Central memory CD4-positive, alpha-beta T cell (primary cell): ENCODE data around the gene HPN.
"Not testable (repeated sequence)": the region's sequence is repeated elsewhere in the genome, so short reads cannot be mapped to it uniquely, and the experiment has no call there.

Experiments
- DNase-seq: peaks from one replicate; pipeline ENCODE4 v3.0.0; 2022
- total RNA-seq, 3 experiments: gene quantifications; one replicate each; lab custom pipeline; 2026; lab: John Stamatoyannopoulos, UW

Gene HPN
- total RNA-seq = 0 to 0.19 (median 0.05) reads per million in 3 experiments

DNA sequence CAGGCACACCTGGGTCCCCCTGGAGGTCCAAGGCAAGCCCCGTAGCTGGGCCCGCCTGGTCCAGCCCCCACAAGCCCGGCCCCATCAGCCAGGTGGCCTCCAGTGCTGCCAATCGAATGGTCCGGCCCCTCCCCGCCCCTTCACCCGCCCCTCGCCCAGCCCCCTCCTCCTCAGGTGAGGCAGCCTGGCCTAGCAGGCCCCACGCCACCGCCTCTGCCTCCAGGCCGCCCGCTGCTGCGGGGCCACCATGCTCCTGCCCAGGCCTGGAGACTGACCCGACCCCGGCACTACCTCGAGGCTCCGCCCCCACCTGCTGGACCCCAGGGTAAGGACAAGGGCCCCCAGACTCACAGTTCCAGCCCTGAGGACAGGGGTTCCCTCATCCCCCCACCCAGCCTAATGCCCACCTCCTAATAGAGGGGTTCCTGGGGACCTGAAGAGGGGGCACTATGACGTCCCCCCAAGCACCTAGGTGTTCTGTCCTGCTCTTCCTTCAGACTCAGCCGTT is at the start of gene HPN:
HPN (plus strand) TSS at position 174 of the 508 bp plus-strand sequence. CDS start 786 bp downstream, outside the sequence.
- no peak for DNase-seq

DNA sequence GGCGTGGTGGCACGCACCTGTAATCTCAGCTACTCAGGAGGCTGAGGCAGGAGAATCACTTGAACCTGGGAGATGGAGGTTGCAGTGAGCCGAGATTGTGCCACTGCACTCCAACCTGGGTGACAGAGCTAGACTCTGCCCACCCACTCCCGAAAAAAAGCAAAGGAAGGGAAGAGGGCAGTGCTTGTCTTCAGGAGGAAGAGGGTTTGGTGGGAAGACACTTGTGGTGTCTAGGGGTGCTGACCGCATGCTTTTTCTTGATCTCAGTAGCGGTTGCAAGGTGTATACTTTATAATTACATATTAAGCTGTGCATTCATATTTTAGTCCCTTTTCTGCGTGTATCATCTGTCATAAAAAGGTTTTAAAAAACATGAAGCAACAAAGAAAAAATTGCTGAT is 48.9 kb upstream of the HPN start:
- not testable (repeated sequence) for DNase-seq

- no peak for DNase-seq
Observed at GRCh38 chr19:34994286-34994642, 47.3 kb upstream of the HPN start.

GRCh38 chr19:34994643-34995541 is 46.6 kb upstream of the HPN start:
- no peak for DNase-seq

- DNase-seq = no peak
Observed at GRCh38 chr19:34995551-34995950, 46.0 kb upstream of the HPN start.

DNA sequence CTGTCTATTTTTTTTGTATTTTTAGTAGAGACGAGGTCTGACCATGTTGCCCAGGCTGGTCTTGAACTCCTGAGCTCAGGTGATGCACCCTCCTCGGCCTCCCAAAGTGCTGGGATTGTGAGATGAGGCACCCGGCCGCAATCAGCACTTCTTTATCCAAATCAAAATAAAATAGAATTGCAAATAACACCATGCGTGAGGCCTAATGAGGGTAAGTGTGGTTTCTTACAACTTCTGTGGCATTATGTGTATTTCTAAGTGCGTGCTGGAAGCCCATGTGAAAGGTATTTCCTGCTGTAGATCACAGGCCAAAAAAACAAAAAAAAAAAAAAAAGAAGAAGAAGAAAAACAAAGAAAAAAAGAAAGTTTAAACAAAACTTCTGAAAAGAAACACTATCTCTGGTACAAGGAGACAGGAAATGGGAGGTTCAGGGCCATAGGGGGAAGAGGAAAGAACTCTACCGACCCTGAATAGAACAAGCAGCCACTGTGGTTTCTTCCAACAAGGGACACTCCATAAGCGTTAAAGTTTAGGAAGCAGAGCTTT is 44.4 kb upstream of the HPN start:
- DNase-seq = peak; percentile 63

DNA sequence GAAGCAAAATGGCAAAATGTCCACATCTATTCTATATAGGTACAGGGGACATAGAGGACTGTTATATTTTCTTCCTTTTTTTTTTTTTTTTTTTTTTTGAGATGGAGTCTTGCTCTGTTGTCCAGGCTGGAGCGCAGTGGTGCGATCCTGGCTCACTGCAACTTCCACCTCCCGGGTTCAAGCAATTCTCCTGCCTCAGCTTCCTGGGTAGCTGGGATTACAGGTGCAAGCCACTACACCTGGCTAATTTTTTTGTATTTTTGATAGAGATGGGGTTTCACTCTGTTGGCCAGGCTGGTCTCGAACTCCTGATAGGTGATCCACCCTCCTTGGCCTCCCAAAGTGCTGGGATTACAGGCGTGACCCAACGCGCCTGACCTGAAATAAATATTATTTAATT is 43.3 kb upstream of the HPN start:
- DNase-seq = not testable (repeated sequence)

DNA sequence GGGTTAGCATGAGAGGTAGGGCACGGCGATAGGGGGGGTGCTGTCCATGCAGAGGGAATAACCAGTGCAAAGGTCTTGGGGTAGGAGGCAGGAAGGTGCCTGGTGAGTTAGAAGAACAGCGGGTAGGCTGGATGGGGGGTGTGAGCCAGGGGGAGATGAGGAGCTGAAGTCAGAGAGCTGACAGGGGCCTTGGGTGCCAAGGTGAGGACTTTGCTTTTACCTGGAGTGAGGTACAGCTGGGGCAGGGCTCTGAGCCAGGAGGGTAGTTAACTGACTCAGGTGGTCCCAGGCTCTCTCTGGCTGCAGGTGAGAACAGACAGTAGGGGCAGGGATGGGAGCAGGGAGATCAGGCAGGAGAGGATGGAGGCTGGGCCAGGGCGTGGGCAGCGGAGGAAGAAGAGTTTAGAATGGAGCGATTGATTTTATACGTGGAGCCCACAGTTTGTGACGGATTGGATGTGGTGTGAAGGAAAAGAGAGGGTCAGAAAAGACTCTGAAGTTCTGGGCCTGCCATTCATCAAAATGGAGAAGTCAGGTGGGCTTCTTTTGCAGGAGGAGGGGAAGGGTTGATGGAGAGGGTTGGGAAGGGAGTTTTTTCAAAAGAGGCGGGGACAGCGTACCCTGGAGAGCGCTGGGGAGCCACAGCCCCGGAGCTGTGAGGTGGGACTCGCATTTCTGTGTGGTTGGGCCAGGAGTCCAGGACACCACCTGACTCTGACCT is 42.6 kb upstream of the HPN start:
- DNase-seq = no peak

GRCh38 chr19:34999498-35000337 is 41.8 kb upstream of the HPN start, which contains the start of gene GRAMD1A:
GRAMD1A (plus strand) TSS chr19:35000323; CDS start chr19:35000479, 156 bp downstream.
- peak; percentile 58 for DNase-seq

- DNase-seq = no peak
Observed at GRCh38 chr19:35000338-35000646, 41.2 kb upstream of the HPN start.

DNA sequence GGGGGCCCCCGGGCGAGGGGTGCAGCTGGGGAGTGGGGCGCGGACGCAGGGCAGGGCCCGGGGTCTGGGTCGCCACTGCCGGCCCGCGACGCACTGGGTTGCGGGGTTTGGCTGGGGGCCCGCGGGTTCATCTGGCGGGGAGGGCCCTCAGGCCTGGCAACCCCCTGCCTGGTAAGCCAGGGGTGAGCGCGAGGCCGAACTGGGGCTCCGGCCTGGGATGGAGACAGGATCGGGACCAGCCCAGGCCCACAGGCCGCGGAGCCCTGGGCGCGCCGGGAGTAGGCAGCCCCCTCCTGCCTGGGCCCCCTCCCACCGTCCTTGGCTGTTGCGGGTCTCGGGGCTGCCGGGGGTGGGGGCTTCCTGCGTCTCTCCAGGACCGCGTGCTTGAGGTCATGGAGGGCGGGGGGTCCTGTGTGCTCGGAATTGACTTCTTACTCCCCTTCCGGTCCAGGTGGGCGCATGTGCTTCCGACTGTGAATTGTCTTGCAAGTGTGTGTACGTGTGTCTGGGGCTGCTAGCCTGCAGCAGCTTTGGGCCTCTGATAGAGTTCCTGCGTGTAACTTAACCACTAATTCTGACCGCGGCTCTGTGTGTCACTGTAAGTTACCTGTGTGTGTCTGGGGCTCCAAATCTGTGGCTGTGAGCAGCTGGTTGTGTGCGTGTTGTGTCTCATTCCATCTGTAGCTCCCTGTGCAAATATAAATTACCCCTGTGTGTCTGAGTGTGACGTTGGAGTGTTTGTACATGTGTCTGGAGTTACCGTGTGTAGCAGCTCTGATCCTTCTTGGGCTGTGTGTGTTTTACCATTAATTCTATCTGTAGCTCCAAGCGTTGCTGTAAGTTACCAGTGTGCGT is 40.6 kb upstream of the HPN start:
- peak; percentile 72 for DNase-seq

GRCh38 chr19:35002037-35002535 is 39.4 kb upstream of the HPN start:
- no peak for DNase-seq

GRCh38 chr19:35004517-35005255 is 36.8 kb upstream of the HPN start:
- no peak for DNase-seq

DNA sequence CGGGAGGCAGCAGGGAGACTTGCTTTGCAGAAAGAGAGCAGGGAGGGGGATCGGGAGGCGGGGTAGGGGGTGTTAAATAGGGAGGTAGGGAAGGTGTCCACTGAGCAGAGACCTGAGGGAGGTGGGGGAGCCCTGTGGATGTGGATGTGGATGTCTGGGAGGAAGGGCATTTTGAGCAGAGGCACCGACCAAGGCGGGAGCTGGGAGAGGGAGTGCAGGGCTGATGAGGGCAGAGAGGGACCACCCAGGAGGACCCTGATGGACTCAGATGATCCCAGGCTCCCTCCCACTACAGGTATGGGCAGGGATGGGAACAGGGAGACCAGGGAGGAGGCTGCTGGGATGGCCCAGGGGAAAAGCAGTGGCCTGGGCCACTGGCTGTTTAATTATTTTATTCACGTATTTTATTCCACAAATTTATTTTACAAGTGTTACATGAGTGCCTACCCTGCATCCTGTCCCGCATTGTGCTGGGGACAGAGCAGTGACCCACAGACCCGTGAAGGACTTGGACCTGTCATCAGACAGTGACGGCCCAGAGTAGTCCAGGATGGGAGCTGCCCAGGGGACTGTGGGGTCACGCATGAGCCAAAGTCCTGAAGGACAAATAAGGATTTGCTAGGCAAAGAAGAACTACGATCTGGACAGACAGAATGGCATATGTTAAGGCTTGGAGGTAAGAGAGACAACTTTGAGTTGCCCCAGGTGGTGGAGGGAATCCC is 36.1 kb upstream of the HPN start:
- no peak for DNase-seq

- DNase-seq = not testable (repeated sequence)
Observed at GRCh38 chr19:35006007-35006341, 35.5 kb upstream of the HPN start.

DNA sequence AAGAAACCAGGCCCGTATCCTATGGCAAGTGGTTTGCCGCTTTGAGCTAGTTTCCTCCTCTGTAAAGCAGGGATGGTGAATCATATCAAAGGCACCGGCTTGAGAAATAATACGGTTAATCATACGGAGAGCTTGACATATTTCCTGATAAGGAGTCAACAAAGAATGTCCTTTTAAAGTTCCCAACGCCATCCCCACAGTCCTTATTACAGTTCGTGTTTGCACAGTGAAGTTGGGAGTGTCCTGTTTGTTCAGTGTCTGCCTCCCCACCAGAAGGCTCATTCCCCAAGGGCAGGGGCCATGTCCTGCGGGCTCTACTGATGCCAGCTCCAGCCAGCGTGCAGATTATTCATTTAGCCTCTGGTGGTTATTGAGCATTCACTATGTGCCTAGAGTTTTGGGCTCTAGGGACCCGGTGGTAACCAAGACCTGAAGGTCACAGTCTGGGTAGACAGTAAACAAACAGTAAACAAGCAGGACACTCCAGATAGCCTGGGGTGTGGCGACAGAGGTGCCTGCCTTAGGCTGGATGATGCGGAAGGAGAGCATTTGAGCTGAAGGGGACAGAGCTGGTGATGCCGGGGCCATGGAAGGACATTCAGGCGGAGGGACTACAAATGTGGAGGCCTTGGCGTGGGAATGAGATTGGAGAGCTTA is 35.1 kb upstream of the HPN start:
- DNase-seq = no peak

DNA sequence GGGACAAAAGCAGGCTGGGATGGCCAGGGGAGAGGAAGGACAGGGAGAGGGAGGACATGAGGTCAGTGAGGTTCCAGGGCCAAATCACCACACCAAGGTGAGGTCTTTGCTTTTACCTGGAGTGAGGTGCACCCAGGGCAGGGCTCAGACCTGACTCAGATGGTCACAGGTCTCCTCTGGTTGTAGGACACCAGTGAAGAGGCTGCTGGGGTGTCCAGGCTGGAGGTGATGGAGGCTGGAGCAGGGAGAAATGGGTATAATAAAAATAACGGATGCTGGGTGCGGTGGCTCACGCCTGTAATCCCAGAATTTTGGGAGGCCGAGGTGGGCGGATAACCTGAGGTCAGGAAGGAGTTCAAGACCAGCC is 34.5 kb upstream of the HPN start:
- DNase-seq = no peak

- not testable (repeated sequence) for DNase-seq
Observed at GRCh38 chr19:35007427-35007826, 34.1 kb upstream of the HPN start.

- DNase-seq = no peak
Observed at GRCh38 chr19:35008891-35009341, 32.6 kb upstream of the HPN start.
